RWPE2 (cell line): Measurements from ENCODE around the gene ARHGAP40.

Source experiments
- ATAC-seq: fragments of 200-7000 bp; cut with Tn5 transposase; 3 replicates; pipeline ENCODE4 v1.9.1; 2021; ENCODE audit warnings: low read depth
- DNase-seq: peaks from one replicate; pipeline ENCODE4 v3.0.0-alpha.2; 2020; ENCODE audit warnings: low spot score
- H3K27ac ChIP-seq: fragments of 450-650 bp; 2 replicates; pipeline ENCODE4 v1.5.1; 2017; ENCODE audit warnings: mild to moderate bottlenecking; ENCODE audit not compliant: poor library complexity, severe bottlenecking
- H3K27me3 ChIP-seq: fragments of 250-450 bp; sonication (Bioruptor Pico); 2 replicates; pipeline ENCODE4 v1.5.1; 2021; ENCODE audit warnings: mild to moderate bottlenecking, moderate library complexity; ENCODE audit not compliant: insufficient read depth, poor library complexity, severe bottlenecking
- H3K36me3 ChIP-seq: fragments of 250-450 bp; sonication (Bioruptor Pico); 2 replicates; pipeline ENCODE4 v1.5.1; 2020; ENCODE audit warnings: low read depth, mild to moderate bottlenecking, moderate library complexity
- H3K4me1 ChIP-seq: fragments of 250-450 bp; sonication (Bioruptor Pico); 2 replicates; pipeline ENCODE4 v1.5.1; 2021; ENCODE audit warnings: mild to moderate bottlenecking, moderate library complexity; ENCODE audit not compliant: insufficient read depth, poor library complexity, severe bottlenecking
- H3K4me3 ChIP-seq: fragments of 250-450 bp; sonication (Bioruptor Pico); 2 replicates; pipeline ENCODE4 v1.5.1; 2021; ENCODE audit warnings: mild to moderate bottlenecking, moderate library complexity; ENCODE audit not compliant: severe bottlenecking
- H3K9me3 ChIP-seq: fragments of 250-450 bp; sonication (Bioruptor Pico); 2 replicates; pipeline ENCODE4 v1.5.1; 2021; ENCODE audit warnings: mild to moderate bottlenecking, moderate library complexity; ENCODE audit not compliant: severe bottlenecking
- CTCF ChIP-seq: fragments of 450-650 bp; IDR thresholded peaks from one replicate; pipeline ENCODE4 v1.5.1; 2017; ENCODE audit warnings: mild to moderate bottlenecking, moderate library complexity; ENCODE audit not compliant: poor library complexity, severe bottlenecking

The ARHGAP40 gene

DNA sequence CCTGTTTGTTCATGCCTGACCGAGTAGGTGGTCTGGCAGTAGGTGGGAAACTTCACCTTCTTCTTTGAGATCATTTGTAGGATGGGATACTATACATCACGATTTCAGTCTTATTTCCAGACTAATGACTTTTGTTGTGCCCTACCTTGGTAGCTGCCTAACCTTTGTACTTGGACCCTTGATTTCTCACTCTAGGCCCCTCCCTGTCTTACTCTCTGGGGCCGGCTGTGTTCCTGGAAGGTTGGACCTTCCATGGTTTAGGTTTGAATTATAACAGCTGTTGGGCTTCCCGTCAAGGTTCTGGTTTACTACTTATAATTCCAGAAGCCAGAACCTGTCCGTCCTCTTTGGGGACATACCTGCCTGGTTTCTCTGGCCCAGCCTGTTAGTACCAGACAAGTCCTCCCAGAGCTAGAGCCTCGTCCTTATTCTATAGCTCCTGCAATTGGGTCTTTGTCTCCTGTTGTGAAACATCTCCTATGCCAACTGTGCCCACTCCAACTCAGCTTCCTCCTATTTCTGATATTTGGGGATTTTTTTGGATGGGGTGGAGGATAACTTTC, 35.5 kb upstream of the ARHGAP40 start:
- no peak for DNase-seq
- H3K27me3 ChIP-seq, result no peaks in the 10 kb centered on the region
- peaks cover 97% of the 10 kb centered on the region for H3K36me3 ChIP-seq
- H3K4me1 ChIP-seq, result no peaks in the 10 kb centered on the region
- no peak overlapping the region for H3K4me3 ChIP-seq
- no peak for TF ChIP-seq CTCF
- H3K9me3 ChIP-seq, result no peaks in the 10 kb centered on the region
- ATAC-seq, result no peak
- no peak overlapping the region for H3K27ac ChIP-seq

GRCh38 chr20:38569747-38570525, 31.7 kb upstream of the ARHGAP40 start:
- H3K36me3 ChIP-seq, result peaks cover 98% of the 10 kb centered on the region
- H3K9me3 ChIP-seq, result no peaks in the 10 kb centered on the region
- DNase-seq (no peak), ATAC-seq (no peak)
- no peak overlapping the region for H3K4me3 ChIP-seq
- TF ChIP-seq CTCF, result no peak
- H3K27me3 ChIP-seq, result no peaks in the 10 kb centered on the region
- H3K4me1 ChIP-seq, result no peaks in the 10 kb centered on the region
- no peak overlapping the region for H3K27ac ChIP-seq

GRCh38 chr20:38573413-38573812, 28.2 kb upstream of the ARHGAP40 start:
- peaks cover 85% of the 10 kb centered on the region for H3K36me3 ChIP-seq
- no peak for DNase-seq
- no peaks in the 10 kb centered on the region for H3K9me3 ChIP-seq
- TF ChIP-seq CTCF, result no peak
- no peak overlapping the region for H3K4me3 ChIP-seq
- H3K27me3 ChIP-seq, result no peaks in the 10 kb centered on the region
- H3K4me1 ChIP-seq, result no peaks in the 10 kb centered on the region
- ATAC-seq, result no peak
- no peak overlapping the region for H3K27ac ChIP-seq

- Histone ChIP-seq H3K27me3 (no peaks in the 10 kb centered on the region), H3K27ac (no peak overlapping the region), H3K9me3 (no peaks in the 10 kb centered on the region), H3K4me3 (no peak overlapping the region), H3K4me1 (peaks cover 4% of the 10 kb centered on the region), H3K36me3 (peaks cover 27% of the 10 kb centered on the region)
- DNase-seq (no peak), ATAC-seq (peak; percentile 6)
- no peak for TF ChIP-seq CTCF
Observed at GRCh38 chr20:38579219-38579910, 22.2 kb upstream of the ARHGAP40 start.
